K562 (cell line): ENCODE data around the gene ZNRF1. TPM values are rescaled to one million over a fixed set of nuclear protein-coding genes. Genes with fewer than 3 reads are reported as not detected.
A peak's percentile ranks its signal among the peaks of the same experiment; 100 is the strongest.

ENCODE experiments used
- BRCA1 ChIP-seq, 2 experiments: fragments of 450-650 bp in 1 of 2; sonication (generic) in 1 of 2; formaldehyde crosslinking in 1 of 2; IDR thresholded peaks; 2 replicates each; pipeline versions ENCODE4 v1.5.0 to v1.6.1; 2017 to 2020; ENCODE audit warnings: mild to moderate bottlenecking in 1 of 2, missing genetic modification reagents in 1 of 2
- BRD4 ChIP-seq: fragments of 200-600 bp; sonication (generic); IDR thresholded peaks from 2 replicates; pipeline ENCODE4 v1.6.1; 2017; ENCODE audit warnings: inconsistent platforms
- C11orf30 ChIP-seq: fragments of 450-650 bp; IDR thresholded peaks from 2 replicates; pipeline ENCODE4 v1.6.1; 2016; ENCODE audit warnings: low read depth, mild to moderate bottlenecking
- CBX3 ChIP-seq, 2 experiments: IDR thresholded peaks; 1 replicate in 1 of 2; 2 replicates in 1 of 2; pipeline ENCODE4 v1.6.1; 2012; ENCODE audit warnings: inconsistent platforms in 2 of 2, low read length in 2 of 2, borderline replicate concordance in 1 of 2, control low read depth in 1 of 2
- CBX8 ChIP-seq: fragments of 200-600 bp; sonication (generic); IDR thresholded peaks from 2 replicates; pipeline ENCODE4 v1.6.1; 2012; ENCODE audit warnings: borderline replicate concordance, mixed run types, low read depth, mild to moderate bottlenecking, moderate library complexity, mixed read lengths, low read length, control low read depth, inconsistent platforms; ENCODE audit not compliant: poor library complexity, severe bottlenecking; ENCODE audit errors: extremely low read depth
- EZH2 ChIP-seq: IDR thresholded peaks from 2 replicates; pipeline ENCODE4 v1.6.1; 2012; ENCODE audit warnings: low read depth, mild to moderate bottlenecking, inconsistent platforms, low read length, borderline replicate concordance
- FOSL1 ChIP-seq: fragments of 200-800 bp; sonication (Bioruptor generic); conservative IDR thresholded peaks from 2 replicates; pipeline ENCODE4 v1.6.1; 2016; ENCODE audit warnings: missing genetic modification characterization, missing compliant biosample characterization
- GTF2F1 ChIP-seq: IDR thresholded peaks from 2 replicates; pipeline ENCODE4 v1.6.1; 2011; ENCODE audit warnings: low read depth, low read length, improper control_type of control experiment
- HMG20B ChIP-seq: fragments of 250-450 bp; sonication (Bioruptor Pico); IDR thresholded peaks from 2 replicates; pipeline ENCODE4 v1.5.0; 2021; ENCODE audit warnings: mild to moderate bottlenecking
- MXD1 ChIP-seq: fragments of 250-450 bp; sonication (Bioruptor Pico); IDR thresholded peaks from 2 replicates; pipeline ENCODE4 v1.8.0; 2021; ENCODE audit warnings: borderline replicate concordance, mild to moderate bottlenecking, moderate library complexity; ENCODE audit not compliant: poor library complexity, severe bottlenecking
- NFE2L1 ChIP-seq: fragments of 450-650 bp; IDR thresholded peaks from 2 replicates; pipeline ENCODE4 v1.6.1; 2016; ENCODE audit warnings: missing genetic modification characterization, low read depth, mild to moderate bottlenecking, missing compliant biosample characterization, moderate library complexity, borderline replicate concordance
- PURB ChIP-seq: sonication (generic); formaldehyde crosslinking; IDR thresholded peaks from 2 replicates; pipeline ENCODE4 v1.9.0; 2021; ENCODE audit warnings: low read depth, mild to moderate bottlenecking, missing genetic modification reagents
- SETDB1 ChIP-seq: IDR thresholded peaks from one replicate; pipeline ENCODE4 v1.6.1; 2012; ENCODE audit warnings: low read length, control low read depth, inconsistent platforms
- SIN3B ChIP-seq: fragments of 450-650 bp; IDR thresholded peaks from 2 replicates; pipeline ENCODE4 v1.6.1; 2017; ENCODE audit warnings: low read depth, mild to moderate bottlenecking, moderate library complexity
- SMAD3 ChIP-seq: fragments of 450-650 bp; formaldehyde crosslinking; conservative IDR thresholded peaks from 2 replicates; pipeline ENCODE4 v1.4.0; 2020; ENCODE audit warnings: mild to moderate bottlenecking
- SMARCE1 ChIP-seq: fragments of 450-650 bp; IDR thresholded peaks from 2 replicates; pipeline ENCODE4 v1.7.1; 2016; ENCODE audit warnings: mild to moderate bottlenecking
- SREBF1 ChIP-seq: fragments of 150-350 bp; IDR thresholded peaks from 2 replicates; pipeline ENCODE4 v1.6.1; 2014; ENCODE audit warnings: antibody characterized with exemption, low read depth, low read length, borderline replicate concordance
- TBP ChIP-seq: optimal IDR thresholded peaks from 2 replicates; pipeline ENCODE3; 2011; ENCODE audit warnings: low read depth, low read length, improper control_type of control experiment
- YBX1 ChIP-seq: fragments of 450-650 bp; IDR thresholded peaks from 2 replicates; pipeline ENCODE4 v1.7.1; 2016; ENCODE audit warnings: mild to moderate bottlenecking
- ZNF347 ChIP-seq: fragments of 450-650 bp; formaldehyde crosslinking; IDR thresholded peaks from 2 replicates; pipeline ENCODE4 v1.4.0; 2020; ENCODE audit warnings: low read depth, mild to moderate bottlenecking, moderate library complexity
- ZNF407 ChIP-seq: fragments of 450-650 bp; IDR thresholded peaks from 2 replicates; pipeline ENCODE4 v1.6.1; 2016; ENCODE audit warnings: low read depth
- polyA plus RNA-seq, 8 experiments: library from polyadenylated mRNA; depleted of rRNA in 4 of 8; stranded (reverse) in 5 of 8; unstranded in 3 of 8; fragments of >200 nt; fragmentation: Nextera tagmentation in 2 of 8; fragmentation: Illumina TruSeq in 1 of 8; extraction: Ambion mirVana in 2 of 8; extraction: Trizol in 1 of 8; gene quantifications; 2 replicates each; pipeline versions ENCODE4 v1.2.1 to v1.2.3, GENCODE V29; 2011 to 2014; ENCODE audit warnings: inconsistent platforms in 1 of 8, missing spikeins in 1 of 8
- total RNA-seq, 7 experiments: library from RNA; depleted of rRNA in 6 of 7; stranded (reverse); fragments of >200 nt in 6 of 7; fragmentation: Illumina TruSeq in 2 of 7; extraction: Trizol in 2 of 7; gene quantifications; 2 replicates each; pipeline versions ENCODE4 v1.2.1 to v1.2.3, GENCODE V29; 2011 to 2021; ENCODE audit warnings: low replicate concordance in 1 of 7

ZNRF1 gene
- total and polyA plus RNA-seq, 9 of the 15 experiments (the other 6 are each of a cell fraction or from before 2014, with no cell fraction given), result 9.5 to 37.7 (median 20.0) TPM

GRCh38 chr16:75042426-75043174 is 43.8 kb downstream of the ZNRF1 start (continued):
- no peak for TF ChIP-seq ZNF407
- TF ChIP-seq YBX1, result no peak
- no peak for TF ChIP-seq SIN3B
- no peak for TF ChIP-seq GTF2F1
- peak; percentile 58; the same call in 1 of the 2 replicates for TF ChIP-seq BRD4
- no peak for TF ChIP-seq ZNF347
- no peak for TF ChIP-seq CBX3 (IDR thresholded peaks at IDR 0.05; ENCODE audit: borderline replicate concordance in 1 of 2, low read length in 2 of 2)
- TF ChIP-seq PURB (CRISPR knock-in tag), result no peak
- peak; percentile 10; the same call in 1 of the 2 replicates for TF ChIP-seq SMARCE1
- TF ChIP-seq SMAD3, result no peak
- TF ChIP-seq EZH2, result no peak
- TF ChIP-seq SREBF1, result no peak
- TF ChIP-seq NFE2L1 (tag), result no peak
- no peak for TF ChIP-seq C11orf30
- TF ChIP-seq TBP, result no peak
- 0 out of 2 replicates have a peak, but pooled peaks have one; percentile 9 for TF ChIP-seq FOSL1 (tag)
- TF ChIP-seq BRCA1 (IDR thresholded peaks at IDR 0.05), result no peak
- TF ChIP-seq BRCA1 (CRISPR knock-in tag; IDR thresholded peaks at IDR 0.05), result no peak
- TF ChIP-seq MXD1 (CRISPR knock-in tag), result no peak
- TF ChIP-seq HMG20B (CRISPR knock-in tag), result no peak
- no peak for TF ChIP-seq CBX8
- TF ChIP-seq SETDB1, result no peak
